WTC11 (cell line): ENCODE results near the gene PALD1.

Source experiments
- ATF6 ChIP-seq: sonication (generic); formaldehyde crosslinking; IDR thresholded peaks from 2 replicates; pipeline ENCODE4 v1.8.1; 2023; ENCODE audit warnings: mild to moderate bottlenecking, missing genetic modification reagents
- CTCF ChIP-seq: fragments of 200-600 bp; IDR thresholded peaks from 2 replicates; pipeline ENCODE4 v1.8.0; 2022; ENCODE audit warnings: antibody characterized with exemption
- ELF4 ChIP-seq: sonication (generic); formaldehyde crosslinking; IDR thresholded peaks from 2 replicates; pipeline ENCODE4 v1.8.1; 2022; ENCODE audit warnings: low read depth, mild to moderate bottlenecking, moderate library complexity, missing genetic modification reagents
- ETV6 ChIP-seq: sonication (generic); formaldehyde crosslinking; IDR thresholded peaks from 2 replicates; pipeline ENCODE4 v1.8.1; 2022; ENCODE audit warnings: mild to moderate bottlenecking, missing genetic modification reagents
- FOXJ3 ChIP-seq: sonication (generic); formaldehyde crosslinking; IDR thresholded peaks from 2 replicates; pipeline ENCODE4 v1.9.0; 2021; ENCODE audit warnings: missing genetic modification reagents, mild to moderate bottlenecking, borderline replicate concordance
- JUN ChIP-seq: sonication (generic); formaldehyde crosslinking; IDR thresholded peaks from 2 replicates; pipeline ENCODE4 v1.8.0; 2023; ENCODE audit warnings: mild to moderate bottlenecking, missing genetic modification reagents
- TF ChIP-seq, protein P1 (sequence below): sonication (generic); formaldehyde crosslinking; conservative IDR thresholded peaks from 2 replicates; pipeline ENCODE4 v1.8.1; 2022; ENCODE audit warnings: mild to moderate bottlenecking, missing genetic modification reagents
- TF ChIP-seq, protein P2 (sequence below): sonication (generic); formaldehyde crosslinking; IDR thresholded peaks from 2 replicates; pipeline ENCODE4 v1.8.1; 2023; ENCODE audit warnings: mild to moderate bottlenecking, missing genetic modification reagents

GRCh38 chr10:70558295-70558694, 79.7 kb downstream of the PALD1 start:
- TF ChIP-seq, protein P1, sequence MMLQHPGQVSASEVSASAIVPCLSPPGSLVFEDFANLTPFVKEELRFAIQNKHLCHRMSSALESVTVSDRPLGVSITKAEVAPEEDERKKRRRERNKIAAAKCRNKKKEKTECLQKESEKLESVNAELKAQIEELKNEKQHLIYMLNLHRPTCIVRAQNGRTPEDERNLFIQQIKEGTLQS (CRISPR knock-in tag): no peak
- no peak for TF ChIP-seq CTCF
- no peak for TF ChIP-seq JUN (CRISPR knock-in tag)
- no peak for TF ChIP-seq FOXJ3 (CRISPR knock-in tag)
- no peak for TF ChIP-seq ELF4 (CRISPR knock-in tag)
- TF ChIP-seq, protein P2, sequence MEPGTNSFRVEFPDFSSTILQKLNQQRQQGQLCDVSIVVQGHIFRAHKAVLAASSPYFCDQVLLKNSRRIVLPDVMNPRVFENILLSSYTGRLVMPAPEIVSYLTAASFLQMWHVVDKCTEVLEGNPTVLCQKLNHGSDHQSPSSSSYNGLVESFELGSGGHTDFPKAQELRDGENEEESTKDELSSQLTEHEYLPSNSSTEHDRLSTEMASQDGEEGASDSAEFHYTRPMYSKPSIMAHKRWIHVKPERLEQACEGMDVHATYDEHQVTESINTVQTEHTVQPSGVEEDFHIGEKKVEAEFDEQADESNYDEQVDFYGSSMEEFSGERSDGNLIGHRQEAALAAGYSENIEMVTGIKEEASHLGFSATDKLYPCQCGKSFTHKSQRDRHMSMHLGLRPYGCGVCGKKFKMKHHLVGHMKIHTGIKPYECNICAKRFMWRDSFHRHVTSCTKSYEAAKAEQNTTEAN (CRISPR knock-in tag): no peak
- TF ChIP-seq ETV6: no peak
- no peak for TF ChIP-seq ATF6 (CRISPR knock-in tag)
